Mesenchymal stem cell (in vitro differentiated cells and primary cell): ENCODE data around the gene BCL2A1.
A peak's percentile ranks its signal among the peaks of the same experiment; 100 is the strongest.
"Not testable (repeated sequence)": the region's sequence is repeated elsewhere in the genome, so short reads cannot be mapped to it uniquely, and the experiment has no call there.

Experiments
- DNase-seq: peaks from one replicate; pipeline ENCODE4 v3.0.0-alpha.2; 2013
- H2AFZ ChIP-seq: one replicate; pipeline ENCODE4 v1.6.1; 2013; ENCODE audit warnings: low read depth, mild to moderate bottlenecking, control low read depth, inconsistent platforms, low read length, moderate library complexity
- H2AK5ac ChIP-seq: 2 replicates; pipeline ENCODE4 v1.6.1; 2013; ENCODE audit warnings: low read length, moderate library complexity, mild to moderate bottlenecking, inconsistent platforms; ENCODE audit not compliant: severe bottlenecking
- H2BK120ac ChIP-seq: one replicate; pipeline ENCODE4 v1.6.1; 2013; ENCODE audit warnings: low read depth, mild to moderate bottlenecking, inconsistent platforms, low read length, moderate library complexity
- H2BK12ac ChIP-seq, 2 experiments: one replicate each; pipeline ENCODE4 v1.6.1; 2013; ENCODE audit warnings: inconsistent platforms in 2 of 2, low read length in 2 of 2, mild to moderate bottlenecking in 2 of 2, moderate library complexity in 2 of 2, control low read depth in 1 of 2
- H2BK15ac ChIP-seq: one replicate; pipeline ENCODE4 v1.6.1; 2013; ENCODE audit warnings: mild to moderate bottlenecking, low read depth, inconsistent platforms; ENCODE audit not compliant: poor library complexity, severe bottlenecking
- H2BK5ac ChIP-seq: 2 replicates; pipeline ENCODE4 v1.6.1; 2013; ENCODE audit warnings: low read depth, mild to moderate bottlenecking, low read length, control low read depth, inconsistent platforms; ENCODE audit not compliant: poor library complexity, severe bottlenecking
- H3K14ac ChIP-seq, 2 experiments: one replicate each; pipeline ENCODE4 v1.6.1; 2013; ENCODE audit warnings: inconsistent platforms in 2 of 2, low read length in 2 of 2, control low read depth in 1 of 2, mild to moderate bottlenecking in 1 of 2, moderate library complexity in 1 of 2
- H3K18ac ChIP-seq, 2 experiments: one replicate each; pipeline ENCODE4 v1.6.1; 2013; ENCODE audit warnings: inconsistent platforms in 2 of 2, low read length in 2 of 2, control low read depth in 1 of 2, low read depth in 1 of 2, mild to moderate bottlenecking in 1 of 2
- H3K23ac ChIP-seq, 2 experiments: one replicate each; pipeline ENCODE4 v1.6.1; 2013; ENCODE audit warnings: inconsistent platforms in 2 of 2, low read length in 2 of 2, mild to moderate bottlenecking in 2 of 2, moderate library complexity in 2 of 2, control low read depth in 1 of 2
- H3K27ac ChIP-seq: 2 replicates; pipeline ENCODE4 v1.5.1; 2013; ENCODE audit warnings: mild to moderate bottlenecking, moderate library complexity, low read length, control low read depth, inconsistent platforms; ENCODE audit not compliant: poor library complexity, severe bottlenecking
- H3K27me3 ChIP-seq, 2 experiments: 2 replicates each; pipeline versions ENCODE4 v1.6.1 to v1.7.0; 2013; ENCODE audit warnings: low read length in 2 of 2, mild to moderate bottlenecking in 2 of 2, moderate library complexity in 2 of 2, control low read depth in 1 of 2, inconsistent platforms in 1 of 2; ENCODE audit not compliant: control insufficient read depth in 1 of 2, insufficient read depth in 1 of 2
- H3K36me3 ChIP-seq, 2 experiments: 2 replicates each; pipeline versions ENCODE4 v1.6.1 to v1.7.0; 2013; ENCODE audit warnings: low read length in 2 of 2, control low read depth in 1 of 2, inconsistent platforms in 1 of 2, low read depth in 1 of 2, mild to moderate bottlenecking in 1 of 2; ENCODE audit not compliant: insufficient read depth in 2 of 2, control insufficient read depth in 1 of 2
- H3K4ac ChIP-seq, 2 experiments: one replicate each; pipeline ENCODE4 v1.6.1; 2013; ENCODE audit warnings: inconsistent platforms in 2 of 2, low read length in 2 of 2, mild to moderate bottlenecking in 2 of 2, moderate library complexity in 2 of 2, control low read depth in 1 of 2, low read depth in 1 of 2
- H3K4me1 ChIP-seq: 2 replicates; pipeline ENCODE4 v1.6.1; 2013; ENCODE audit warnings: low read depth, low read length, control low read depth; ENCODE audit not compliant: control insufficient read depth, insufficient read depth
- H3K4me2 ChIP-seq: 2 replicates; pipeline ENCODE4 v1.6.1; 2013; ENCODE audit warnings: low read length, mild to moderate bottlenecking, inconsistent platforms; ENCODE audit not compliant: poor library complexity, severe bottlenecking
- H3K4me3 ChIP-seq, 2 experiments: 2 replicates each; pipeline versions ENCODE4 v1.5.1 to v1.7.0; 2013; ENCODE audit warnings: low read length in 2 of 2, mild to moderate bottlenecking in 2 of 2, control low read depth in 1 of 2, low read depth in 1 of 2; ENCODE audit not compliant: insufficient read depth in 1 of 2
- H3K79me1 ChIP-seq: replicated peaks from 2 replicates; pipeline ENCODE4 v1.6.1; 2013; ENCODE audit warnings: mild to moderate bottlenecking, control low read depth, low read length, inconsistent platforms; ENCODE audit not compliant: poor library complexity, severe bottlenecking
- H3K9ac ChIP-seq: 2 replicates; pipeline ENCODE4 v1.7.0; 2013; ENCODE audit warnings: mild to moderate bottlenecking, low read length, moderate library complexity
- H3K9me3 ChIP-seq: 2 replicates; pipeline ENCODE4 v1.7.0; 2013; ENCODE audit warnings: mild to moderate bottlenecking, low read length; ENCODE audit not compliant: control insufficient read depth
- H4K8ac ChIP-seq: one replicate; pipeline ENCODE4 v1.6.1; 2013; ENCODE audit warnings: inconsistent platforms, mild to moderate bottlenecking, low read length, moderate library complexity
- H4K91ac ChIP-seq: one replicate; pipeline ENCODE4 v1.6.1; 2013; ENCODE audit warnings: mild to moderate bottlenecking, low read length, inconsistent platforms
- WGBS: methylation state at CpG from one replicate; pipeline ENCODE4 v1.1.7; 2013; ENCODE audit warnings: mixed read lengths; 5-methylcytosine and 5-hydroxymethylcytosine counted together

Gene BCL2A1

DNA sequence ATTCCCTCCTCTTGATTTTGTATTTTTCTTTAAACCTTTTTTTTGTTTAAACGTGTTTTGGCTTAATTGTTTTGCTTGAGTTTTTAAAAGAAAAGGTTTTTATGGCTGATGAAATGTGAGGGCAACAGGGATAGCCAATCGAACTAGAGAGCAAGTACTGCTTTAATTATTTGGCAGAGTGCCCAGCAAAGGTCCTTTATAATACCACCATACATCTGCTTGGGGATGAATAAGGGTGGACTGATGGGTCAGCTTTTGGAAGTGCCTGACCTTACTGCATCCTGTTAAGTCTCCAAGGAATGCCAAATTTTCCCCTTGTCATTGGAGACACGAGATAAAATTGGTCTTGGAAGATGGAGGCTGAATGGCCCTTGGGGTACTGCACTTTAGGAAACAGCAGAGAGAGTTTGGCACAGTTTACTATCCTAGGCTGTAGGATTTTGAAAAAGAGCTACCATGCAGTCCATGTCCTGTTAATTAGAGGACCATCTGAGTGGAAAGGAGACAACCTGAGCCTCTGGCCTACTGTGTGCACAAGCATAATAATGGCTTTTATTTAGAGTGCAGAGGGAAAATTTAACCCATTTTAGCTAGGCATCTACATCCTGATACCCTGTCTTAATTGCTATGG, 54.4 kb downstream of the BCL2A1 start:
- DNase-seq, result no peak
- H2AFZ ChIP-seq, result no peak overlapping the region
- no peak overlapping the region for H2BK120ac ChIP-seq
- no peaks in the 10 kb centered on the region for H3K27me3 ChIP-seq
- H2BK15ac ChIP-seq, result no peak overlapping the region
- no peak overlapping the region for H3K9ac ChIP-seq
- H2BK5ac ChIP-seq, result no peak overlapping the region
- H3K4ac ChIP-seq, result no peak overlapping the region
- no peak overlapping the region for H4K8ac ChIP-seq
- H3K36me3 ChIP-seq, result peaks cover 24 to 49% of the 10 kb centered on the region in 2 experiments
- H3K4me2 ChIP-seq, result no peak overlapping the region
- no peak overlapping the region for H3K14ac ChIP-seq
- H3K18ac ChIP-seq, result no peak overlapping the region
- no peak overlapping the region for H2BK12ac ChIP-seq
- no peak overlapping the region for H2AK5ac ChIP-seq
- H4K91ac ChIP-seq, result no peak overlapping the region
- H3K23ac ChIP-seq, result no peak overlapping the region
- WGBS, result 72% methylated on average over 3 of the region's 3 CpGs
- peak overlapping the region in 1 of 2 experiments; percentile 14 for H3K4me3 ChIP-seq
- no peak overlapping the region for H3K27ac ChIP-seq
- peaks cover 30% of the 10 kb centered on the region for H3K79me1 ChIP-seq
- peaks cover 81% of the 10 kb centered on the region for H3K9me3 ChIP-seq
- H3K4me1 ChIP-seq, result no peaks in the 10 kb centered on the region

DNA sequence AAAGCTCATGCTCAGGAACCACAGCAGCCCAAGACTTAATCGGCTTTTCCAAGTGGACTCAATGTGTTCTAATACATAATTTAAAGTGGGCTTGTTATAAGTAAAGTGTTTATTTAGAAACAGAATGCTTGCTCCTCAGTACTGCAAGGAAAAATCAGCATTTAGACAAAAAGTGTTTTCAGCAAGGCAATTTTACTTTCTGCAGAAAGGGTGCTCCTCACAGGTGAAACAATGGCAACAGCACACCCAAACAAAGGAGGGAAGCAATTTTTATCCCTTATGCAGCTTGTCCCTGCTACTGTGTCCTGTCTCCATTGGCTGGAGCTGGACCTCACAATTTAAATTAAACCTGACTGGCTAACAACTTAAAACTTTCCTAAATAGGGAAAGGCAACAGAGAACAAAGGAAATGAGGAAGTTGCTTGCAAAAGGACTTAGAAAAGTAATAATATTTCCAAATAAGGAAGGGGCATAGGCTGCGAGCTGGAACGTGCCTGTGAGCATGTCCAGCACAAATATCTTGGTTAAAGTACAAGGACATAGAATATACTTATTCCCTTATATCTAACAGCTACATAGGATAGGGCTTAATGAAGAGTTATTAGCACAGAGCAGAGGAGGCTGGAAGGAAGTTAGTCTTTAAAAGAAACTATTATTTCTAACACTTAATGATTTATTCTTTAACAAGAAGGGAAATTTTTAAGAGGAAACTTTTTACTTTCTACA, 55.1 kb downstream of the BCL2A1 start:
- not testable (repeated sequence) for H3K27ac ChIP-seq, H2AFZ ChIP-seq, H2AK5ac ChIP-seq, H3K4me1 ChIP-seq, H3K23ac ChIP-seq, H4K91ac ChIP-seq, H2BK120ac ChIP-seq, H3K14ac ChIP-seq, H2BK12ac ChIP-seq, H2BK5ac ChIP-seq, H3K18ac ChIP-seq, DNase-seq, H3K9ac ChIP-seq, H2BK15ac ChIP-seq, H3K27me3 ChIP-seq, H4K8ac ChIP-seq, H3K4ac ChIP-seq, H3K4me2 ChIP-seq
- peaks cover 33% of the 10 kb centered on the region for H3K79me1 ChIP-seq
- WGBS, result no CpG with 5 or more reads among the region's 3 CpGs
- peak overlapping the region in 1 of 2 experiments; percentile 4 for H3K4me3 ChIP-seq
- peaks cover 22 to 44% of the 10 kb centered on the region in 2 experiments for H3K36me3 ChIP-seq
- H3K9me3 ChIP-seq, result peaks cover 76% of the 10 kb centered on the region

DNA sequence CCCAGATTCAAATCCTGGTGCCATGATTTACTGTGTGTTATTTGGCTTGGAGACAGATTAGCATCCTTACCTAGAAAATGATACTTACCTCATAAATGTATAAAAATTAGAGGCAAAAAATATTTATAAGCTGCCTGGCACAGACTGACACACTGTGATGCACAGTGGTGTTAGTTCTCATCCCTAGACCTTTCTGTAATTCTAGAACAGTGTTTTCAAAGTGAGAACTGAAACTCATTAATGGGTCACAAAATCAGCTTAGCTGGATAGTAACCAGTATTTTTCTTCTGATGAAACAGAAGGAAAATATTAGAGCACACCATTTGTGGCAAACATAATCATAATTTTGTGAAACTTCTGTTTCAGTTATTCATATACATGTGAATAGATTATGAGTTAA, 56.3 kb downstream of the BCL2A1 start:
- no peak overlapping the region for H3K4ac ChIP-seq
- no peaks in the 10 kb centered on the region for H3K4me1 ChIP-seq
- H3K27ac ChIP-seq, result no peak overlapping the region
- no peak overlapping the region for H2BK120ac ChIP-seq
- H3K14ac ChIP-seq, result no peak overlapping the region
- no peak overlapping the region for H3K18ac ChIP-seq
- H3K36me3 ChIP-seq, result peaks cover 17 to 37% of the 10 kb centered on the region in 2 experiments
- H3K4me2 ChIP-seq, result no peak overlapping the region
- H2BK5ac ChIP-seq, result no peak overlapping the region
- no peak overlapping the region for H2AK5ac ChIP-seq
- no peak overlapping the region for H3K23ac ChIP-seq
- H3K9me3 ChIP-seq, result peaks cover 69% of the 10 kb centered on the region
- H2BK12ac ChIP-seq, result no peak overlapping the region
- H3K79me1 ChIP-seq, result peaks cover 30% of the 10 kb centered on the region
- H4K91ac ChIP-seq, result no peak overlapping the region
- H4K8ac ChIP-seq, result no peak overlapping the region
- no peak overlapping the region for H3K4me3 ChIP-seq
- H3K27me3 ChIP-seq, result no peaks in the 10 kb centered on the region
- no peak overlapping the region for H2AFZ ChIP-seq
- H3K9ac ChIP-seq, result no peak overlapping the region
- H2BK15ac ChIP-seq, result no peak overlapping the region
- no peak for DNase-seq
